ENCODE results near the gene OTUD5. TPM values are rescaled to one million over a fixed set of nuclear protein-coding genes. Genes with fewer than 3 reads are reported as not detected.

Gene OTUD5
- total RNA-seq, 2 experiments from 2014 or later: 83.4 to 85.4 TPM

- peaks cover 16% of the 10 kb centered on the region for H3K4me1 Mint-ChIP-seq (ENCODE audit: low read depth)
- H3K4me3 Mint-ChIP-seq: no peak overlapping the region
- intact Hi-C loops (cut with micrococcal nuclease): no loop called here
- CTCF ChIA-PET: no interaction called here
- H3K36me3 Mint-ChIP-seq: peaks cover 2% of the 10 kb centered on the region
- POLR2A ChIA-PET: no interaction called here
- H3K9me3 Mint-ChIP-seq: no peaks in the 10 kb centered on the region
- H3K27me3 Mint-ChIP-seq: no peaks in the 10 kb centered on the region
- H3K27ac Mint-ChIP-seq: no peak overlapping the region
- no peak for DNase-seq
These were observed 12.1 kb upstream of the OTUD5 start for GRCh38 chrX:48969471-48969870.

DNA sequence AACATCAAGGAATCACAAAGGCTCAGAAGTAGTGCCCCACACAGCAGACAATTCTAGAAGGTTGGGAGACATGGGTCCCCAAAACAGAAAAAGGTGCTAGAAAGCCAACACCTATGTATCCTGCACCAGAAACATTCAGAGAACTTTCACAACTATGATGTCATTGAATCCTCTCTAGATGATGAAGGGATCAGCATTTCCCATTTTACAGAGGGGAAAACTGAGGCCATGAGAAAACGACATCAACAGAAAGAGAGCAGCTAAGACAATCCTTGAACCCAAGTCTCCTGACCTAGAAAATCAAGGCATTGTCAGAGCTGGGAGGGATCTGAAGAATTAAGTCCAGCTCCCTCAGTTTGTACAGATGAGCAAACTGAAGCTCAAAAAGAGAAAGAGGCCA lies 11.0 kb upstream of the OTUD5 start:
- ChIA-PET CTCF (no interaction called here), POLR2A (no interaction called here)

DNA sequence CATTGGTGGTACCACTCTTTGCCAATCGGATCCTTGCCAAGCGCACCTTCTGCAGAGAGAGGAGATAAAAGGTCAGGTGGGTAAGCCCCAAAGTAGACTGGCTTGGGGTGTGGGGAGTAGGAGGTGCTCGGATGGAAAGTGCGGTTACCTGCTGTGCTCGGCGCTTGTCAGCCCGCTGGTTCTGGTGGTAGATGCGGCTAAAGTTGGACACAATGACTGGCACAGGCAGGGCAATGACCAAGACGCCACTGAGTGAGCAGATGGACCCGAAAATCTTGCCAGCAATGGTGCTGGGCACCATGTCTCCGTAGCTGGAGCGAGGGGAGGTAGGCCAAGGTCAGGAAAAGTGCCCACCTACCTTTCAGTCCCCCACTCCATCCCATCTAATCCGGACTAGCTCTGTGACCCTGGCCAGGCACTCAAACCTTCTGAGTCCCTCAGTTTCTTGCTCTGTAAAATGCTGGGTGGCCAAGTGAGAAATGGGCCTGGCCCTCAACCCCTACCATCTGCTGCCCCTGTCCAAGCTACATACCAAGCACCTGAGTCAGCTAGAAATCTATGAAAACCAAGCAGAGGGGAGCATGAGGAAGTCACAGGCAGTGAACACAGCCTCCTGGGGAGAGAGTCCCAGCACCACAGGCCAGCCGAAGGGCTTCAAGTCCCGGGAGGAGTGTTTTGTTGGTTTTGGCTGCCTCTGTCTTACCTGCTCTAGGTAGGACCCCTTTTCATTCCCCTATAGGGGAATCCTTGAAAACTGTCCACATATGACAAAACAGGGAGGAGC lies 9.6 kb upstream of the OTUD5 start:
- Mint-ChIP-seq H3K36me3 (no peaks in the 10 kb centered on the region), H3K4me3 (no peak overlapping the region), H3K27ac (no peak overlapping the region), H3K9me3 (no peaks in the 10 kb centered on the region), H3K4me1 (ENCODE audit: low read depth) (peaks cover 3% of the 10 kb centered on the region), H3K27me3 (no peaks in the 10 kb centered on the region)
- ChIA-PET CTCF (no interaction called here), POLR2A (no interaction called here)
- no peak for DNase-seq
- intact Hi-C loops (cut with micrococcal nuclease): no loop called here

More for the DNA sequence above, 11.0 kb upstream of the OTUD5 start:
- no peak for DNase-seq
- H3K36me3 Mint-ChIP-seq: no peaks in the 10 kb centered on the region
- no peaks in the 10 kb centered on the region for H3K9me3 Mint-ChIP-seq
- H3K4me3 Mint-ChIP-seq: no peak overlapping the region
- no peaks in the 10 kb centered on the region for H3K27me3 Mint-ChIP-seq
- no peak overlapping the region for H3K27ac Mint-ChIP-seq
- H3K4me1 Mint-ChIP-seq (ENCODE audit: low read depth): peaks cover 16% of the 10 kb centered on the region
- intact Hi-C loops (cut with micrococcal nuclease): no loop called here

GRCh38 chrX:48965959-48966358 lies 8.6 kb upstream of the OTUD5 start:
- Mint-ChIP-seq H3K36me3 (no peaks in the 10 kb centered on the region), H3K4me3 (no peak overlapping the region), H3K9me3 (no peaks in the 10 kb centered on the region), H3K27me3 (no peaks in the 10 kb centered on the region), H3K27ac (no peak overlapping the region), H3K4me1 (ENCODE audit: low read depth) (no peaks in the 10 kb centered on the region)
- POLR2A ChIA-PET: no interaction called here
- no peak for DNase-seq
- intact Hi-C loops (cut with micrococcal nuclease): no loop called here
- CTCF ChIA-PET: no interaction called here

- H3K9me3 Mint-ChIP-seq: no peaks in the 10 kb centered on the region
- peaks cover 4% of the 10 kb centered on the region for H3K36me3 Mint-ChIP-seq
- H3K4me1 Mint-ChIP-seq (ENCODE audit: low read depth): peaks cover 10% of the 10 kb centered on the region
- POLR2A ChIA-PET: no interaction called here
- intact Hi-C loops (cut with micrococcal nuclease): no loop called here
- H3K4me3 Mint-ChIP-seq: no peak overlapping the region
- H3K27me3 Mint-ChIP-seq: no peaks in the 10 kb centered on the region
- DNase-seq: no peak
- no peak overlapping the region for H3K27ac Mint-ChIP-seq
- CTCF ChIA-PET: no interaction called here
These were observed 4.2 kb upstream of the OTUD5 start for GRCh38 chrX:48961585-48962091.

- DNase-seq: no peak
- ChIA-PET POLR2A (no interaction called here), CTCF (interaction anchor here (1.0 kb wide), 1 partner anchor 23 kb away, joined by 3 read pairs; no protein-coding TSS in a partner anchor)
- Mint-ChIP-seq H3K27ac (peak overlapping the region; percentile 52), H3K36me3 (peaks cover 10% of the 10 kb centered on the region), H3K4me1 (ENCODE audit: low read depth) (peaks cover 12% of the 10 kb centered on the region), H3K27me3 (no peaks in the 10 kb centered on the region), H3K9me3 (no peaks in the 10 kb centered on the region), H3K4me3 (no peak overlapping the region)
- intact Hi-C loops (cut with micrococcal nuclease): no loop called here
These were observed 2.9 kb upstream of the OTUD5 start for GRCh38 chrX:48960291-48960690.

GRCh38 chrX:48958635-48959094 lies 1.3 kb upstream of the OTUD5 start:
- Mint-ChIP-seq H3K27ac (peak overlapping the region; percentile 100), H3K36me3 (peaks cover 19% of the 10 kb centered on the region), H3K4me1 (ENCODE audit: low read depth) (peaks cover 25% of the 10 kb centered on the region), H3K9me3 (no peaks in the 10 kb centered on the region), H3K4me3 (peak overlapping the region; percentile 99), H3K27me3 (no peaks in the 10 kb centered on the region)
- intact Hi-C loops (cut with micrococcal nuclease): loop anchor here (1.0 to 10.0 kb wide), 6 partner anchors 39 to 309 kb away; partner anchors contain the start of genes GRIPAP1, HDAC6, PIM2 and PPP1R3F
- CTCF ChIA-PET: interaction anchor here (0.6 to 1.6 kb wide), 5 partner anchors 12 to 1869 kb away, joined by 3 to 7 read pairs (median 5); no protein-coding TSS in a partner anchor
- POLR2A ChIA-PET: interaction anchor here (0.6 to 1.8 kb wide), 11 partner anchors 12 to 282 kb away, joined by 3 to 5 read pairs (median 3); partner anchors contain the start of genes GRIPAP1 and PIM2
- DNase-seq: peak; percentile 57

GRCh38 chrX:48957827-48958634 lies 624 bp upstream of the OTUD5 start:
- Mint-ChIP-seq H3K9me3 (no peaks in the 10 kb centered on the region), H3K27ac (peak overlapping the region; percentile 100), H3K27me3 (no peaks in the 10 kb centered on the region), H3K4me1 (ENCODE audit: low read depth) (peaks cover 32% of the 10 kb centered on the region), H3K4me3 (peak overlapping the region; percentile 99), H3K36me3 (peaks cover 19% of the 10 kb centered on the region)
- CTCF ChIA-PET: interaction anchor here (0.6 to 1.6 kb wide), 5 partner anchors 12 to 1868 kb away, joined by 3 to 7 read pairs (median 5); no protein-coding TSS in a partner anchor
- intact Hi-C loops (cut with micrococcal nuclease): loop anchor here (1.0 to 10.0 kb wide), 7 partner anchors 21 to 309 kb away; partner anchors contain the start of genes GRIPAP1, HDAC6, PIM2 and PPP1R3F
- POLR2A ChIA-PET: interaction anchor here (0.7 to 2.0 kb wide), 11 partner anchors 12 to 282 kb away, joined by 3 to 11 read pairs (median 3); partner anchors contain the start of genes GRIPAP1, PIM2 and SLC35A2
- DNase-seq: peak; percentile 95

DNA sequence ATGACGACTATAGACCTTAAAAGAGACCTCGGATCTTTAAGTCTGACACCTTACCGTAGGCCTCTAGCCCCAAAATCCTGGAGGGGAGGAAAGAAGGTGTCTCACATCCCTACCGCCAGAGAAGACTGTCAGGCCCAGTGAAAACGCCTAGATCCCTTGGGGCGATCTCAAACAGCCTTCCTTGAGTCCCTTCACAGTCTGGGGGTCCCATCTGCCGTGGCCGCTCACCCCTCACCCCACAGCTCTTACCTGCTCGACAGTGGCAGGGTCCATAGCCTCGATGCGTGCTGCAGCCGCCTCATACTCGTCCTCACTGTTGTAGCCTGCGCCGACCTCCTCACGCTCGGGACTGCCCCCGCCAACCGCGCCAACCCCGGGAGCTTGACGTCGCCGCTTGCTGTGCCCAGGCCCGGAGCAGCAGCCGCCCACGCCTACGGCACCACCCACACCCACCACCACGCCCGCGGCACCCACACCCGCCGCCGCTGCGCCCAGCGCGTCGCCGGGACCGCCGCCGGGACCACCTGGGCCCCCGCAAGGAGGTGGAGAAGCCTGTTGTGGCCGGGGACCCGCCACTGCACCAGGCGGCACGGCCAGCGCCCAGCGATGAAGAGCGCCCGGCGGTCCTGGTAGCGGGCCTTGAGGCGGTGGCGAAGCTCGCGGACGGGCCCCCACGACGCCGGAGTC lies 536 bp downstream of the OTUD5 start:
- ChIA-PET CTCF (interaction anchor here (1.3 kb wide), 1 partner anchor 11 kb away, joined by 5 read pairs; no protein-coding TSS in a partner anchor), POLR2A (interaction anchor here (0.6 to 2.0 kb wide), 5 partner anchors 17 to 172 kb away, joined by 3 to 11 read pairs (median 4); partner anchors contain the start of gene SLC35A2)
- H3K27ac Mint-ChIP-seq: peak overlapping the region; percentile 88
- peak; percentile 72 for DNase-seq
- H3K27me3 Mint-ChIP-seq: no peaks in the 10 kb centered on the region
- peaks cover 43% of the 10 kb centered on the region for H3K4me1 Mint-ChIP-seq (ENCODE audit: low read depth)
- peak overlapping the region; percentile 85 for H3K4me3 Mint-ChIP-seq
- peaks cover 19% of the 10 kb centered on the region for H3K36me3 Mint-ChIP-seq
- H3K9me3 Mint-ChIP-seq: no peaks in the 10 kb centered on the region
- intact Hi-C loops (cut with micrococcal nuclease): loop anchor here (2.0 to 10.0 kb wide), 4 partner anchors 20 to 310 kb away; partner anchors contain the start of genes HDAC6 and PPP1R3F

DNA sequence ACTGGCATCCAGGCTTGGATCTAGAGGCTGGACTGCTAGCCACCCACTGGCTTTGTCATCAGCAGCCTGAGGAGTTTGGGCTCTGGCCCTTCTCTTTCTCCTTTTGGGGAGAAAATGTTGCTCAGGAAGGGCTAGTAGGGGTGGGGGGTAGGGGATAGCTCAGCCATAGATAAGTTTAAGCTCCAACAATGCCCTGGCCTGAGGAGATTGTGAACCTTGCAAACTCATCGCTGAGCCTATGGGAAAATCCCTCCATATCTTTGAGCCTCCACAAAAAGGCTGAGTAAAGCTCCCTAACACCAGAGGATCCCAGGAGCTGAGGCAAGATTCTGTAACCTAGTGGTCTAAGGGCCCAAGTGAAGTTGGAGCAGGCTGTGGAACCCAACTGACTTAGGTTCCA lies 8.8 kb downstream of the OTUD5 start:
- POLR2A ChIA-PET: no interaction called here

More for the DNA sequence above, 8.8 kb downstream of the OTUD5 start:
- CTCF ChIA-PET: no interaction called here
- H3K4me3 Mint-ChIP-seq: no peak overlapping the region
- H3K36me3 Mint-ChIP-seq: peaks cover 10% of the 10 kb centered on the region
- no peaks in the 10 kb centered on the region for H3K9me3 Mint-ChIP-seq
- H3K27ac Mint-ChIP-seq: peak overlapping the region; percentile 28
- H3K27me3 Mint-ChIP-seq: no peaks in the 10 kb centered on the region
- intact Hi-C loops (cut with micrococcal nuclease): no loop called here
- peaks cover 47% of the 10 kb centered on the region for H3K4me1 Mint-ChIP-seq (ENCODE audit: low read depth)
- DNase-seq: no peak
